GM19438 (cell line): Measurements from ENCODE around the gene THBS4.
A peak's percentile ranks its signal among the peaks of the same experiment; 100 is the strongest.
"Not testable (repeated sequence)": the region's sequence is repeated elsewhere in the genome, so short reads cannot be mapped to it uniquely, and the experiment has no call there.

Experiments
- ATAC-seq: cut with Tn5 transposase; IDR thresholded peaks from one replicate; pipeline ENCODE4 v1.9.1; 2021; ENCODE audit warnings: low read depth; ENCODE audit not compliant: unreplicated experiment

The THBS4 gene

GRCh38 chr5:80072103-80073073 is 37.2 kb downstream of the THBS4 start:
- no peak for ATAC-seq

- ATAC-seq: no peak
Measured at GRCh38 chr5:80076131-80077050, 41.2 kb downstream of the THBS4 start.

- ATAC-seq: no peak
Measured at GRCh38 chr5:80077051-80077714, 42.0 kb downstream of the THBS4 start.

DNA sequence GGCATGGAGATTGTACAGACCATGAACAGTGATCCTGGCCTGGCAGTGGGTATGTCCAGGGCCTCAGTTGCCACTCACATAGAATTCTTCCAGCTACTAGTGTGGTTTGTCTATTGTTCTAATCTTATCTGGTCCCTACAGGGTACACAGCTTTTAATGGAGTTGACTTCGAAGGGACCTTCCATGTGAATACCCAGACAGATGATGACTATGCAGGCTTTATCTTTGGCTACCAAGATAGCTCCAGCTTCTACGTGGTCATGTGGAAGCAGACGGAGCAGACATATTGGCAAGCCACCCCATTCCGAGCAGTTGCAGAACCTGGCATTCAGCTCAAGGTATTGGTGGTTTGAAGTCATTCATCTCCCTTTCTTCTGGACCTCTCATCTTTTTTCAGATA is 43.8 kb downstream of the THBS4 start:
- ATAC-seq: no peak

- no peak for ATAC-seq
Measured at GRCh38 chr5:80082281-80082680, 47.1 kb downstream of the THBS4 start.

DNA sequence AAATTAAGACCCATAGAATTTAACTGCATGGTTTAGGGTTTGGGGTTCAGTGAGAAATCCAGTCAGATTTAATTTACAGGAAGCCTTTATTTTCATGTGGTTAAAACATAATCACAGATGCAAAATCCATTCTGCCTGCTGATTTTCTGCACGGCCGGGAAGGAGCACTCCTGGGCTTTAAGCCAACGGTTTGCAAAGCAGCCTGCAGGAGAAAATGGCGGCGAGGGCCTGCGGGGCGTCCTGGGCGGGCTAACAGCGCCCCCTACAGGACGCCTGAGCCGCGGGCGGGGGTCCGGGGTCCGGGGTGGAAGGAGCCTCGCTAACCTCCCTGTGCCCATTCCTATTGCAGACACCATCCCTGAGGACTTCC is 47.6 kb downstream of the THBS4 start:
- peak; percentile 57 for ATAC-seq

GRCh38 chr5:80083101-80083890 is 48.1 kb downstream of the THBS4 start:
- ATAC-seq: peak; percentile 51

DNA sequence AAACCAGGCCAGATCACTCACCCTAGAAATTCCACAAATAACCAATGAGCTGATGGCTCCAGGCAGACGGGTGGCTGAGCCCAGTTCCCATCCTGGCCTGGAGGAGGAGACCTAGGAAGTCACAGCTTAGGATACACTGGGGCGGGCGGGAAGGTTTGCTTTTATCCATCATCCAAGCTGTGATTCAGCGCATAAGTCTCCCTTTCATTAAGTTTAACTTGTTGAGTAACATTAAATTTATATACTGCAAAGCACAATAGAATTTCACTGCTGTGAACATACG is 55.7 kb downstream of the THBS4 start:
- ATAC-seq: no peak

DNA sequence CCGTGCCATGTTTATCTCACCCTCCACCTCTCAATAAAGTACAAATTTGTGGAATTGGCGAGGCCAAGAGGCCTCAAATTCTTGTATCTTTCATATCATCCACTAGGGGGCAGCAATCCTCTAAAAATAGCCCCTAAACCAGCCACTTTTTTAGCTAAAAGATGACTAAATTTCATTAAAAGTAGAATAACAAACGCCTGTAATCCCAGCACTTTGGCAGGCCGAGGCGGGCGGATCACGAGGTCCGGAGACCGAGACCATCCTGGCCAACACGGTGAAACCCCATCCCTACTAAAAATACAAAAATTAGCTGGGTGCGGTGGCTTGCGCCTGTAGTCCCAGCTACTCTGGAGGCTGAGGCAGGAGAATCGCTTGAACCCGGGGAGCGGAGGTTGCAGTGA is 56.6 kb downstream of the THBS4 start:
- ATAC-seq: not testable (repeated sequence)

- no peak for ATAC-seq
Measured at GRCh38 chr5:80092486-80093107, 57.4 kb downstream of the THBS4 start.

- ATAC-seq: no peak
Measured at GRCh38 chr5:80093796-80094195, 58.6 kb downstream of the THBS4 start.

DNA sequence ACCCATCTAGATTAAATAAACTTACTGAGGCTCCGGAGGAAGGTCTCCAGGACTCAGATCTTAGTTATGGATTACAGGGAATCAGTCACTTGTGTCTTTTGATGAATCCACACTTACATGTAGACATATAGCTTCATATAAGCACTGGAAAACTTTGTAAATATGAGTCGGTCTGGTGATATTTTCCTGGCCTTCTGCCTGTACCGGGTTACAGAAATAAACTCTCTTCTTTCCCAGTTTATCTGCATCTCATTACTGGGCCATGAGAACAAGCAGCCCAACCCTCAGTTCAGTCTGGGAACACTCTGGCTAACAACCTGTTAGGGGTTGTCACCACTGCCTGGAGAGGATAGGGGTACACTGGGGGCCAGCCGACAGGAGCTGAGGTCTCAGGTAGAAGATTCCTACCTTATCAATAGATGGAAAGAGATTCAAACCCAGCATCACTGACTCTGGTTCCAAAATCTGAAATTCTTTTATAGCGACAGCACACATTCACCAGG is 59.1 kb downstream of the THBS4 start:
- ATAC-seq: no peak

GRCh38 chr5:80097451-80097850 is 62.3 kb downstream of the THBS4 start:
- ATAC-seq: no peak

GRCh38 chr5:80101993-80102392 is 66.8 kb downstream of the THBS4 start:
- ATAC-seq: peak; percentile 87

GRCh38 chr5:80103371-80103770 is 68.2 kb downstream of the THBS4 start:
- no peak for ATAC-seq

GRCh38 chr5:80105698-80106439 is 70.7 kb downstream of the THBS4 start:
- no peak for ATAC-seq

GRCh38 chr5:80106916-80107315 is 71.8 kb downstream of the THBS4 start:
- no peak for ATAC-seq

DNA sequence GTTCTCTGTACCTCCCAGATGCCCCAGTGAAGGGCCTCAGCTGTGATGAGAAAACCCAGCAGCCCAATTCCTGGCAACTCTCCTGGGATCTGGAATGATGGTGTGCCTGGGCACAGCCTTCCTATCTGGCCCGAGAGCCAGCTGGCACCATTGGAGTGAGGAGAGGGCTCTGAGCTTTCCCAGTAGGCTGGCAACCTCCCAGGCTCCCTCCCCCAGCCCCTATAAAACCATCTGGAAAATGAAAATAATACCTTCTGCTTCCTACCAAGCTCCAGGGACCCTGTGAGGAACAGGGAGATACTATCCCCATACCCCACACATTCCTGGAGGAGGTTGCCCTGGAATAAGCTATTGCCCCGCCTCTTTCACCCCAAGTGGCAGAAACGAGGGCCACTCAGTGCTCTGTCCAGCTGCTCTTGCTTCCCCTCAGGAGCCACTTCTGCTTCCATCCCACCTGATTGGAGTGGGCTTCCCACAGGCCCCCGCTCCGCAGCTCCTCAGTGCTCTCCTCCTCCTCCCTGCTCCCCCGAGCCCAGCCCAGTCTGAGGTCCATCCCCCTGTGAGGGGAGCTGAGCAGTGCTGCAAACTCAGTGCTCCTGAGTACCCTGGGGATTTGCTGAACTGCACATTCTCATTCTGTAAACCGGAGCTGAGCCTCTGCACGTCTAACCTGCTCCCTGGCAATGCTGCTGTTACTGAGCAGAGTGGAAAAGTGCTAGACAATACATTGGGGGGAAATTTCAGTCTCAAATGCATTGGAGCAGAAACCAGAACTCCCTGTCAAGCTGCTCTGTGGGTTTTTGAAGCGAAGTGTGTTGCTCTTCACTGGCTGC is 74.7 kb downstream of the THBS4 start:
- no peak for ATAC-seq
